Frontal cortex (tissue), 4 donors: ENCODE results near the gene SOWAHC. TPM values are rescaled to one million over a fixed set of nuclear protein-coding genes. Genes with fewer than 3 reads are reported as not detected.
"Not testable (repeated sequence)": the region's sequence is repeated elsewhere in the genome, so short reads cannot be mapped to it uniquely, and the experiment has no call there.

Experiments
- DNase-seq, 2 donors: peaks; one replicate each; pipeline ENCODE4 v3.0.0; 2012; ENCODE audit warnings: low spot score in 2 of 2
- FAIRE-seq: peaks from 2 replicates; lab custom pipeline; 2012; peaks lifted over from hg19 to GRCh38; lab: Jason Lieb, UNC
- total RNA-seq: library from RNA; depleted of rRNA; stranded (reverse); fragments of >200 nt; gene quantifications from one replicate; pipeline ENCODE4 v1.2.3, GENCODE V29; 2014
- donor health status: control.
- donor health status: control.
- donor health status: control.

The SOWAHC gene
- total RNA-seq: 33.0 TPM

- DNase-seq: peak; percentile 92 to 94
- FAIRE-seq: no peak
These were observed at the start of gene SOWAHC, which contains the start of gene SEPTIN10 for GRCh38 chr2:109613922-109614714. Gene SOWAHC (plus strand): TSS chr2:109614364. CDS start chr2:109614490, 126 bp downstream. Gene SEPTIN10 (minus strand): TSS chr2:109613966. CDS start chr2:109613827, 139 bp downstream.

- no peak for FAIRE-seq
- no peak for DNase-seq
These were observed 38.8 kb upstream of the SOWAHC start for GRCh38 chr2:109575373-109575772.

- DNase-seq, FAIRE-seq: not testable (repeated sequence)
These were observed 36.5 kb upstream of the SOWAHC start for GRCh38 chr2:109577630-109578029.

- FAIRE-seq (no peak), DNase-seq (no peak)
These were observed 31.0 kb upstream of the SOWAHC start for GRCh38 chr2:109582928-109583895.

GRCh38 chr2:109586687-109587086, 27.5 kb upstream of the SOWAHC start:
- no peak for FAIRE-seq
- no peak for DNase-seq

GRCh38 chr2:109591206-109591605, 23.0 kb upstream of the SOWAHC start:
- no peak for FAIRE-seq
- DNase-seq: no peak

- DNase-seq: no peak
- FAIRE-seq: no peak
These were observed 21.3 kb upstream of the SOWAHC start for GRCh38 chr2:109592905-109593304.

- DNase-seq (peak in 1 of 2 donors; percentile 21), FAIRE-seq (no peak)
These were observed 19.8 kb upstream of the SOWAHC start for GRCh38 chr2:109594246-109594885.

GRCh38 chr2:109595644-109596043, 18.5 kb upstream of the SOWAHC start:
- DNase-seq (no peak), FAIRE-seq (no peak)

- no peak for FAIRE-seq
- no peak for DNase-seq
These were observed 16.9 kb upstream of the SOWAHC start for GRCh38 chr2:109597283-109597682.

GRCh38 chr2:109601783-109602182, 12.4 kb upstream of the SOWAHC start:
- DNase-seq: no peak
- no peak for FAIRE-seq

GRCh38 chr2:109602617-109603188, 11.5 kb upstream of the SOWAHC start:
- no peak for DNase-seq
- no peak for FAIRE-seq

- no peak for FAIRE-seq
- DNase-seq: no peak
These were observed 9.6 kb upstream of the SOWAHC start for GRCh38 chr2:109604597-109604996.

GRCh38 chr2:109607766-109608165, 6.4 kb upstream of the SOWAHC start:
- no peak for DNase-seq
- FAIRE-seq: no peak

- FAIRE-seq: no peak
These were observed 4.7 kb upstream of the SOWAHC start for GRCh38 chr2:109609352-109610024.

GRCh38 chr2:109611467-109612095, 2.6 kb upstream of the SOWAHC start:
- no peak for FAIRE-seq
- no peak for DNase-seq

More at GRCh38 chr2:109609352-109610024, 4.7 kb upstream of the SOWAHC start:
- no peak for DNase-seq

- peak; percentile 32 to 54 for DNase-seq
- FAIRE-seq: no peak
These were observed 863 bp upstream of the SOWAHC start for GRCh38 chr2:109613081-109613921.
